Endothelial cell of umbilical vein (primary cell): Measurements from ENCODE around the gene HOXA4. TPM values are rescaled to one million over a fixed set of nuclear protein-coding genes. Genes with fewer than 3 reads are reported as not detected.
A peak's percentile ranks its signal among the peaks of the same experiment; 100 is the strongest.

Experiments used
- BruUV-seq: library from RNA; stranded (reverse); fragments of 400-500 nt; replicated peaks from 2 replicates; lab custom pipeline; 2021; lab: Mats Ljungman, UMichigan
- CTCF ChIA-PET: fragments of 300-600, 350-600 bp; sonication (Branson Sonifier 250); formaldehyde crosslinking; loops from one replicate; lab custom pipeline; 2021; ENCODE audit warnings: antibody characterized with exemption, inconsistent platforms; lab: Charles Lee
- POLR2A ChIA-PET: fragments of 300-600, 350-600 bp; sonication (Branson Sonifier 250); formaldehyde crosslinking; loops from one replicate; lab custom pipeline; 2021; ENCODE audit warnings: antibody characterized with exemption, inconsistent platforms; lab: Charles Lee
- DNase-seq: peaks from one replicate; pipeline ENCODE4 v3.0.0-alpha.2; 2011; ENCODE audit warnings: low read depth, low spot score
- FAIRE-seq: peaks from 2 replicates; lab custom pipeline; 2011; peaks lifted over from hg19 to GRCh38; lab: Jason Lieb, UNC
- H2AFZ ChIP-seq: 2 replicates; pipeline ENCODE4 v1.6.0; 2012; ENCODE audit warnings: low read depth, low read length, control low read depth, inconsistent platforms
- H3K27ac ChIP-seq: 2 replicates; pipeline ENCODE4 v1.5.1; 2011; ENCODE audit warnings: low read depth, mild to moderate bottlenecking, control low read depth, low read length, moderate library complexity; ENCODE audit not compliant: insufficient read depth
- H3K27me3 ChIP-seq, 2 experiments: 2 replicates each; pipeline versions ENCODE4 v1.6.0 to v1.6.1; 2011; ENCODE audit warnings: low read length in 2 of 2, mixed read lengths in 1 of 2; ENCODE audit not compliant: control insufficient read depth in 2 of 2, insufficient read depth in 2 of 2
- H3K36me3 ChIP-seq, 2 experiments: 2 replicates in 1 of 2; 3 replicates in 1 of 2; pipeline ENCODE4 v1.5.1; 2011; ENCODE audit warnings: low read length in 2 of 2, mild to moderate bottlenecking in 1 of 2, moderate library complexity in 1 of 2; ENCODE audit not compliant: control insufficient read depth in 2 of 2, insufficient read depth in 2 of 2; ENCODE audit errors: extremely low read depth in 1 of 2
- H3K4me1 ChIP-seq: 3 replicates; pipeline ENCODE4 v1.5.1; 2011; ENCODE audit warnings: mild to moderate bottlenecking, low read length; ENCODE audit not compliant: control insufficient read depth, insufficient read depth; ENCODE audit errors: extremely low read depth
- H3K4me2 ChIP-seq: 2 replicates; pipeline ENCODE4 v1.6.1; 2011; ENCODE audit warnings: low read length, control low read depth, mixed read lengths; ENCODE audit not compliant: insufficient read depth
- H3K4me3 ChIP-seq, 3 experiments: fragments of 200-600 bp in 1 of 3; sonication (generic), shearing (Covaris generic) in 1 of 3; replicated peaks in 1 of 3; 2 replicates each; pipeline ENCODE4 v1.5.1; 2011 to 2016; ENCODE audit warnings: control low read depth in 3 of 3, low read length in 3 of 3, mild to moderate bottlenecking in 2 of 3, inconsistent platforms in 1 of 3, low read depth in 1 of 3, moderate library complexity in 1 of 3; ENCODE audit not compliant: insufficient read depth in 1 of 3
- H3K79me2 ChIP-seq: 2 replicates; pipeline ENCODE4 v1.6.0; 2012; ENCODE audit warnings: low read length, inconsistent platforms; ENCODE audit not compliant: control insufficient read depth, insufficient read depth
- H3K9ac ChIP-seq: replicated peaks from 2 replicates; pipeline ENCODE3; 2011; ENCODE audit warnings: low read length, control low read depth; ENCODE audit not compliant: insufficient read depth; ENCODE audit errors: extremely low read depth
- H3K9me1 ChIP-seq: replicated peaks from 3 replicates; pipeline ENCODE4 v1.6.0; 2011; ENCODE audit warnings: mild to moderate bottlenecking, low read length; ENCODE audit not compliant: control insufficient read depth, insufficient read depth; ENCODE audit errors: extremely low read depth
- H3K9me3 ChIP-seq: replicated peaks from 2 replicates; pipeline ENCODE4 v1.5.1; 2012; ENCODE audit warnings: low read length, inconsistent platforms; ENCODE audit not compliant: control insufficient read depth, insufficient read depth
- H4K20me1 ChIP-seq: replicated peaks from 2 replicates; pipeline ENCODE3; 2011; ENCODE audit warnings: mild to moderate bottlenecking, low read length; ENCODE audit not compliant: control insufficient read depth, insufficient read depth; ENCODE audit errors: extremely low read depth
- EZH2 ChIP-seq: IDR thresholded peaks from 2 replicates; pipeline ENCODE4 v1.6.1; 2012; ENCODE audit warnings: borderline replicate concordance, low read depth, mild to moderate bottlenecking, moderate library complexity, low read length, inconsistent platforms; ENCODE audit not compliant: severe bottlenecking
- FOS ChIP-seq: IDR thresholded peaks from 2 replicates; pipeline ENCODE4 v1.6.1; 2011; ENCODE audit warnings: mild to moderate bottlenecking, low read length, moderate library complexity, borderline replicate concordance; ENCODE audit not compliant: insufficient read depth
- GATA2 ChIP-seq: IDR thresholded peaks from 2 replicates; pipeline ENCODE4 v1.7.0; 2011; ENCODE audit warnings: low read depth, mild to moderate bottlenecking, moderate library complexity, mixed read lengths, low read length; ENCODE audit not compliant: insufficient read length, insufficient read depth
- JUN ChIP-seq: IDR thresholded peaks from 2 replicates; pipeline ENCODE4 v1.6.1; 2011; ENCODE audit warnings: borderline replicate concordance, low read depth; ENCODE audit not compliant: insufficient read length, insufficient read depth
- MYC ChIP-seq: IDR thresholded peaks from one replicate; pipeline ENCODE4 v1.6.1; 2011; ENCODE audit warnings: mild to moderate bottlenecking, low read depth, low read length
- POLR2A ChIP-seq: IDR thresholded peaks from 2 replicates; pipeline ENCODE4 v1.6.1; 2012; ENCODE audit warnings: low read depth, mild to moderate bottlenecking, control low read depth, low read length
- POLR2AphosphoS5 ChIP-seq: IDR thresholded peaks from 2 replicates; pipeline ENCODE4 v1.6.1; 2012; ENCODE audit warnings: low read depth, mild to moderate bottlenecking, control low read depth, low read length, moderate library complexity; ENCODE audit not compliant: insufficient read depth
- dilution Hi-C: fragments of 300-500 bp; cut with MboI; formaldehyde crosslinking; loops from one replicate; pipeline ENCODE4 v1.15.0; 2019; ENCODE audit warnings: low sequenced_read_pairs; ENCODE audit not compliant: extremely low pct_ligation_motif_present
- intact Hi-C: fragments of 100-400 bp; cut with micrococcal nuclease; formaldehyde crosslinking; loops from one replicate; pipeline ENCODE4 v1.10.0; 2022
- polyA plus RNA-seq, 4 experiments: library from polyadenylated mRNA; depleted of rRNA in 3 of 4; stranded (reverse) in 3 of 4; unstranded in 1 of 4; fragments of >200 nt; gene quantifications; 2 replicates each; pipeline versions ENCODE4 v1.2.1 to v1.2.3, GENCODE V29; 2011 to 2012; ENCODE audit warnings: missing spikeins in 1 of 4
- total RNA-seq: library from RNA; stranded (reverse); gene quantifications from 2 replicates; pipeline ENCODE4 v1.2.3, GENCODE V29; 2021
- TF ChIP-seq, protein P1 (sequence below): IDR thresholded peaks from 2 replicates; pipeline ENCODE4 v1.6.1; 2011; ENCODE audit not compliant: insufficient read depth, insufficient read length
- TF ChIP-seq, protein P2 (sequence below), 2 donors: IDR thresholded peaks; 1 replicate in 1 of 2; 2 replicates in 1 of 2; pipeline ENCODE4 v1.5.1; 2011; ENCODE audit warnings: low read length in 2 of 2, mild to moderate bottlenecking in 2 of 2, moderate library complexity in 2 of 2, control low read depth in 1 of 2, inconsistent platforms in 1 of 2, low read depth in 1 of 2; ENCODE audit not compliant: insufficient read depth in 1 of 2; ENCODE audit errors: extremely low read depth in 1 of 2

Gene HOXA4
- total and polyA plus RNA-seq, 2 donors (not counting 3 experiments of a cell fraction or from before 2014, with no cell fraction given), result 4.9 to 8.1 TPM

DNA sequence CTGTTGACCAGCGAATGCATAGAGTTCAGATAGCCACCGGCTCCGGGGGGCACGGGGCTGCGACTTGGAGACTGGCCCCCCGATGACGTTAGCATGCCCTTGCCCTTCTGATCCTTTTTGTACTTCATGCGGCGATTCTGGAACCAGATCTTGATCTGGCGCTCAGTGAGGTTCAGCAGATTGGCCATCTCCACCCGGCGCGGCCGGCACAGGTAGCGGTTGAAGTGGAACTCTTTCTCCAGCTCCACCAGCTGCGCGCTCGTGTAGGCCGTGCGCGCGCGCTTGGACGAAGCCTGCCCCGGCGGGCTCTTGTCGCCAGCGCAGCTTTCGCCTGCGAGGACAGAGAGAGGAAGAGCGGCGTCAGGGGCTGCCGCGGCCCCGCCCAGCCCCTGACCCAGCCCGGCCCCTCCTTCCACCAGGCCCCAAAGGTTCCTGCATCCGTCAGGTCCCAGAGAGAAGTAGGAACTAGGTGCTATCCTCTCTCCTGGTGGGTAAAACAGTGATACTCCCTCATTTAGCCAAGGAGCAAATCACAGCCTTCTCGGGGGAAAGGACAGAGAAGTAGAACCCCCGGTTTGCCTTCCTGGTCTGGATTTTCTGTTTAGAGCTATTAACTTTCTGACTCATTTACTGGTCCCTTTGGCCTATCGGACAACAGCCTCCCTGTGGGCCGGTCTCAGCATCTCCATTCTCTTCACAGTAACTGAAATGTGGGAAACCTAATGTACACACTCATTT, 22.0 kb downstream of the HOXA4 start:
- Histone ChIP-seq H4K20me1 (no peaks in the 10 kb centered on the region), H3K9me3 (no peaks in the 10 kb centered on the region), H3K27me3 (no peaks in the 10 kb centered on the region), H3K79me2 (peaks cover 74% of the 10 kb centered on the region), H3K27ac (peak overlapping the region; percentile 88), H3K9ac (peak overlapping the region; percentile 25), H3K4me2 (peak overlapping the region; percentile 6), H3K4me3 (peak overlapping the region in 1 of 3 experiments; percentile 11), H3K4me1 (peaks cover 93% of the 10 kb centered on the region), H2AFZ (no peak overlapping the region), H3K36me3 (peaks cover 0 to 5% of the 10 kb centered on the region in 2 experiments), H3K9me1 (no peaks in the 10 kb centered on the region)
- ChIA-PET CTCF (interaction anchor here (0.6 to 5.4 kb wide), 7 partner anchors 10 to 254 kb away, joined by 3 to 70 read pairs (median 8); partner anchors contain the start of genes HOXA1 and HOXA4), POLR2A (interaction anchor here (1.0 to 1.4 kb wide), 3 partner anchors 9 to 12 kb away, joined by 3 to 4 read pairs (median 3); no protein-coding TSS in a partner anchor)
- TF ChIP-seq POLR2A, result peak; percentile 44
- no peak for TF ChIP-seq MYC
- TF ChIP-seq, protein P1, sequence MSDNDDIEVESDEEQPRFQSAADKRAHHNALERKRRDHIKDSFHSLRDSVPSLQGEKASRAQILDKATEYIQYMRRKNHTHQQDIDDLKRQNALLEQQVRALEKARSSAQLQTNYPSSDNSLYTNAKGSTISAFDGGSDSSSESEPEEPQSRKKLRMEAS, result no peak
- TF ChIP-seq GATA2, result no peak
- TF ChIP-seq EZH2, result no peak
- TF ChIP-seq FOS, result peak; percentile 25
- TF ChIP-seq, protein P2, sequence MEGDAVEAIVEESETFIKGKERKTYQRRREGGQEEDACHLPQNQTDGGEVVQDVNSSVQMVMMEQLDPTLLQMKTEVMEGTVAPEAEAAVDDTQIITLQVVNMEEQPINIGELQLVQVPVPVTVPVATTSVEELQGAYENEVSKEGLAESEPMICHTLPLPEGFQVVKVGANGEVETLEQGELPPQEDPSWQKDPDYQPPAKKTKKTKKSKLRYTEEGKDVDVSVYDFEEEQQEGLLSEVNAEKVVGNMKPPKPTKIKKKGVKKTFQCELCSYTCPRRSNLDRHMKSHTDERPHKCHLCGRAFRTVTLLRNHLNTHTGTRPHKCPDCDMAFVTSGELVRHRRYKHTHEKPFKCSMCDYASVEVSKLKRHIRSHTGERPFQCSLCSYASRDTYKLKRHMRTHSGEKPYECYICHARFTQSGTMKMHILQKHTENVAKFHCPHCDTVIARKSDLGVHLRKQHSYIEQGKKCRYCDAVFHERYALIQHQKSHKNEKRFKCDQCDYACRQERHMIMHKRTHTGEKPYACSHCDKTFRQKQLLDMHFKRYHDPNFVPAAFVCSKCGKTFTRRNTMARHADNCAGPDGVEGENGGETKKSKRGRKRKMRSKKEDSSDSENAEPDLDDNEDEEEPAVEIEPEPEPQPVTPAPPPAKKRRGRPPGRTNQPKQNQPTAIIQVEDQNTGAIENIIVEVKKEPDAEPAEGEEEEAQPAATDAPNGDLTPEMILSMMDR (IDR thresholded peaks at IDR 0.05; ENCODE audit: extremely low read depth in 1 of 2, insufficient read depth in 1 of 2, low read depth in 1 of 2, low read length in 2 of 2), result peak in 1 of 2 donors; percentile 8
- TF ChIP-seq JUN, result no peak
- TF ChIP-seq POLR2AphosphoS5, result peak; percentile 40
- dilution Hi-C loops (no loop called here), intact Hi-C loops (loop anchor here (5.0 kb wide), 1 partner anchor 906 kb away; the partner anchor contains the start of genes CBX3 and HNRNPA2B1)
- FAIRE-seq (peak; percentile 70), DNase-seq (peak; percentile 72)
- no TSS peak for BruUV-seq
